NCI-H460 (cell line): ENCODE measurements around the gene WNT7B. TPM values are rescaled to one million over a fixed set of nuclear protein-coding genes. Genes with fewer than 3 reads are reported as not detected.

Experiments used
- DNase-seq: peaks from one replicate; pipeline ENCODE4 v3.0.0-alpha.2; 2016; ENCODE audit warnings: low read depth; ENCODE audit errors: extremely low read depth
- polyA plus RNA-seq: library from polyadenylated mRNA; depleted of rRNA; stranded (reverse); fragments of >200 nt; gene quantifications from 2 replicates; pipeline ENCODE4 v1.2.3, GENCODE V29; 2014; cell fraction: nucleus; rRNA removed
- total RNA-seq: library from RNA; depleted of rRNA; stranded (reverse); fragments of >200 nt; shearing (Covaris generic); gene quantifications from 2 replicates; pipeline ENCODE4 v1.2.3, GENCODE V29; 2014; rRNA removed

Gene WNT7B
- total RNA-seq = not detected in 2 replicates
- polyA plus RNA-seq = not detected in 2 replicates

GRCh38 chr22:45977003-45977411 is at the start of gene WNT7B:
WNT7B (minus strand) TSS chr22:45977162; CDS start chr22:45976754, 408 bp downstream.
- no peak for DNase-seq

GRCh38 chr22:46025973-46026898 is 49.3 kb upstream of the WNT7B start:
- DNase-seq = no peak

- no peak for DNase-seq
Measured at GRCh38 chr22:46025225-46025972, 48.4 kb upstream of the WNT7B start.

- DNase-seq = no peak
Measured at GRCh38 chr22:46024136-46024840, 47.3 kb upstream of the WNT7B start.

GRCh38 chr22:46023558-46023981 is 46.6 kb upstream of the WNT7B start:
- DNase-seq = no peak

GRCh38 chr22:46022881-46023512 is 46.0 kb upstream of the WNT7B start:
- no peak for DNase-seq

GRCh38 chr22:46021577-46021976 is 44.6 kb upstream of the WNT7B start:
- no peak for DNase-seq

- no peak for DNase-seq
Measured at GRCh38 chr22:46019351-46019750, 42.4 kb upstream of the WNT7B start.

GRCh38 chr22:46018859-46019258 is 41.9 kb upstream of the WNT7B start:
- no peak for DNase-seq

GRCh38 chr22:46017166-46017565 is 40.2 kb upstream of the WNT7B start:
- no peak for DNase-seq

- DNase-seq = peak; percentile 85
Measured at GRCh38 chr22:46013460-46014416, 36.8 kb upstream of the WNT7B start.

GRCh38 chr22:46012881-46013281 is 35.9 kb upstream of the WNT7B start:
- no peak for DNase-seq

- DNase-seq = no peak
Measured at GRCh38 chr22:46012182-46012880, 35.4 kb upstream of the WNT7B start.

- DNase-seq = no peak
Measured at GRCh38 chr22:46011627-46012181, 34.7 kb upstream of the WNT7B start.

- DNase-seq = no peak
Measured at GRCh38 chr22:46010951-46011626, 34.1 kb upstream of the WNT7B start.

- no peak for DNase-seq
Measured at GRCh38 chr22:46010207-46010867, 33.4 kb upstream of the WNT7B start.

GRCh38 chr22:46009730-46010129 is 32.8 kb upstream of the WNT7B start:
- DNase-seq = no peak
